Stimulated activated CD8-positive, alpha-beta memory T cell treated with anti-CD3 and anti-CD28 coated beads, Interleukin-12 subunit alpha, Interleukin-12 subunit beta, amount 100 ng/mL, for 24 hours (primary cell): ENCODE results near the gene PRR4.

Experiments used
- DNase-seq: peaks from one replicate; pipeline ENCODE4 v3.0.0-alpha.2; 2020; ENCODE audit errors: extremely low read depth

Gene PRR4, protein sequence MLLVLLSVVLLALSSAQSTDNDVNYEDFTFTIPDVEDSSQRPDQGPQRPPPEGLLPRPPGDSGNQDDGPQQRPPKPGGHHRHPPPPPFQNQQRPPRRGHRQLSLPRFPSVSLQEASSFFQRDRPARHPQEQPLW

DNA sequence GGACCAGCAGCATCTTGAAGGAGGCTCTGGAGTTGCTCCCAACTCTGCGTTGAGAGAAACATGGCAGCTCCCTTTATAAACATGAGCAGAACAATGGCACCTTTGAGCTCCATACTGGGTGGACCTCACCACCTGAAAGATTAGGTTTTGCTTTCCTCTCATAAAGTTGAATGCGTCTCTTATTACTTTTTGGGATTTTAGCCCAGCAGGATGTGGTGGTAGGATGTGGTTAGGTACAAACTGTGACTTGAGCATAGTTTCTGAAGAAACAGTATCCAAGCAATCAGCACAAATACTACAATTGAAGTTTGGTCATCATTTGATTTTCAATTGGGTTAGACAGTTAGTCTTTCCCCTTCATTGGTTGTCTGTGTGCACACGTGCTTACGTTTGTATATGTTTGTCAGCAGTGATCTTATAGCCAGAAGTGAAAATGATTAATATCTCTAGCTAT is at the start of gene PRR4:
Gene PRR4 (minus strand): TSS at position 51 of the 454 bp plus-strand sequence. CDS start 38 bp downstream, at position 13.
- DNase-seq: no peak

DNA sequence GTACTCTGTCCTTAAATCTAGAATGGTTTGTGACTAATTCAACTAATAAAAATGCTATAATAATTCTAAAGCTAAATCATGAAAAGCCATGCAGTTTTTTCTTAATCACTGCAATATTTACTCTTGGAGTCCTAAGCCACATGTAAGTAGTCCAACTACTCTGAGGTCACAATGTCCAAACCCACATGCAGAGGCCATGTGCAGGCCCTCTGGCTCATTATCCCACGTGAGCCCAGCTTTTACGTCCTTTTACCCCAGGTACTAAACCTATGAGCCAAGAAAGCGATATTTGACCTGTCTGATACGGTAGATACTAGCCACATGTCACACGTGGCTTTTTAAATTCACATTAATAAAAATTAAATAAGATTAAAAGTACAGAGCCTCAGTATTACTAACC is 47.6 kb upstream of the PRR4 start:
- no peak for DNase-seq

DNA sequence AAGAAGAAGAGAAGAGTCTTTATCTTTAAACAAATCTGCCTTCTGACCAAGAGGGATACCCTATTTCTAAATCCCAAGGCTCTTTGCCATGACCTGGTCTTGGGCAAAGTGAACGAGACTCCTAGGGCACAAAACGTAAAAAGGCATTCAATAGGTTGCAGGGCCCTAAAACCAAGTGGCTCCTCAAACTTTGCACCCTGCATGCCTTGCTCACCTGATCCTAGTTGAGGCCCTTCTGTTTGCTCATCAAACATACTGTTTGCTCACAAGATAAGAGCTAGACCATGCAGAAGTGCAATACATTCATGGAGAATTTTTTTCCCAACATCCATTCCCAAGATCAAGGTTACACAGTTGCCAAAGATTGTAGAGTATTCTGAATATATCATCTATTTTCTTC is 42.7 kb upstream of the PRR4 start:
- no peak for DNase-seq

DNA sequence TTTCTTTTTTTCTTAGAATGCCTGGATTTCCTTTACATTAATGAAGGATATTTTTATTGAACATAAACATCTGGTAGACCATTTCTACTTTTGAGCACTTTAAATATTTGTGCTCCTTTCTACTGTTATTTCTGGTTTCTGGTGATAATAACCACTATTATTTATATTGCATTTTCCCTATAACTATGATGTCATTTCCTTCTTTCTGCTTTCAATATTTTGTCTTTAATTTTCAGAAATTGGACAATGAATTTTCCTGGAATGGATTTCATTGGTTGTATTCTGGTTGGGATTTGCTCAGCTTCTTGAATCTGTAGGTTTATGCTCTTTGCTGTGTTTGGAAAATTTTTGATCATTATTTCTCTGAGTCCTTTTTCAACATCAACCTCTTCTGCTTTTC is 40.0 kb upstream of the PRR4 start:
- no peak for DNase-seq

DNA sequence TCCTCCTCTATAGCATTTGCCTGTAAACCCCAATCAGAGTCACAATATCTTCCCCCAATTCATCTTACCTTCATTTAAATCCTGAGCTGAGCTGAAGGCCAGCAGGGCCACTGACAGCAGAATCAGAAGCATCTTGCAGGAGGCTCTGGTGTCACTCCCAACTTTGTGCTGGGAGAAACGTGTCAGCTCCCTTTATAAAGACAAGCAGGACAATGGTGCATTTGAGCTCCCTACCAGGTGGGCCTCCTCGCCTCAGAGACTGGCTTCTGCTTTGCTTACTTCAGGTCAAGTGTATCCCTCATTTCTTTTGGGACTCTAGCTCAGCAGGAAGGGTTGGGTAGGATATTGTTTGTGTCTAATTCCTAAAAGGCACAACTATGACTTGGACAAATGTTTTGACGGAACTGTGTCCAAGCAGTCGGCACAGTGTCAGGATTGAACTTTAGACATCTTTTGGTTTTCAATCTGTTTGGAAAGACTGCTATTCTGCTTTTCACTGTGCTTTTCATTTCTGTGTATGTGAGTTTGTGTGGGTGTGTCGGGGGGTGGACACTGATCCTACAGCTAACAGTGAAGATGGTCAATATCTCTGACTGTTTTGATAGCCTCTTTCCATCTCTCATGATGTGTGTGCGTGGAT is 34.9 kb upstream of the PRR4 start, which contains the start of gene PRH1:
Gene PRH1 (minus strand): TSS at position 170 of the 640 bp plus-strand sequence. CDS start 38 bp downstream, at position 132.
- DNase-seq: no peak

DNA sequence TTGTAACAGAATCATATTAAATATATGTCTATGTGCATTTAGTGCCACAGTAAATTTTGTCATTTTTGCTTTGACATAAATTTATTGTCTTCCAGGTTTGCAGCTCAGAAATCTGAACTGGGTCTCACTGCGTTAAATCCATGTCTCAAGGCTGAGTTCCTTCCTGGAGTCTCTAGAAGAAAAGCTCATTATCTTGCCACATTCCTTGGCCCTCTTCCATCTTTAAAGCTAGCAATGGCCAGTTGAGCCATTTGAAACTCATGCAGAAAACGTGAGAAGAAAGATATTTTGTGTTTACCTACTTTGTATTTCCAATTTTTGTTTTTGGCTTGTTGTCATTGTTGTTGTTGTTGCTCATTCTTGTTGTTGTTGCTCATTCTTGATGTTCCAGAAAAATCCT is 24.1 kb upstream of the PRR4 start:
- no peak for DNase-seq

DNA sequence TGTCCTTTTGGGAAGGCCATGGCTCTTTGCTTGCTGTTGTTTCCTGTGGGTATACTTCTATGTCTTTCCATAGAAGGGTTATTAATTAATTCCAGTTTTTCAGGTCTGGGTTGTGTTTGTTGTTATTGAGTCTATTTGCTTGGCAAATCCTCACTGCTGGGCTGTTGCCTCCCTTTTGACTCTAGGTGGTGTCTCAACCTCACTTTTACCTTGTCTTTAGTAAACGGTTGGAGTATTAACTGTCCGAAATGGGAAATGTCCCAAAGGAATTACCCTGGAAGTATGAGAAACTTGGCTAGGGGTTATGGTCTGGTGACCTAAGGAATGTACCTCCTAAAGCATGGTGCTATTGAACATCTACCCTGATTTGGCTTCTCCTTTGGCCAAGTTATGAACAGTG is 18.1 kb upstream of the PRR4 start:
- DNase-seq: no peak

DNA sequence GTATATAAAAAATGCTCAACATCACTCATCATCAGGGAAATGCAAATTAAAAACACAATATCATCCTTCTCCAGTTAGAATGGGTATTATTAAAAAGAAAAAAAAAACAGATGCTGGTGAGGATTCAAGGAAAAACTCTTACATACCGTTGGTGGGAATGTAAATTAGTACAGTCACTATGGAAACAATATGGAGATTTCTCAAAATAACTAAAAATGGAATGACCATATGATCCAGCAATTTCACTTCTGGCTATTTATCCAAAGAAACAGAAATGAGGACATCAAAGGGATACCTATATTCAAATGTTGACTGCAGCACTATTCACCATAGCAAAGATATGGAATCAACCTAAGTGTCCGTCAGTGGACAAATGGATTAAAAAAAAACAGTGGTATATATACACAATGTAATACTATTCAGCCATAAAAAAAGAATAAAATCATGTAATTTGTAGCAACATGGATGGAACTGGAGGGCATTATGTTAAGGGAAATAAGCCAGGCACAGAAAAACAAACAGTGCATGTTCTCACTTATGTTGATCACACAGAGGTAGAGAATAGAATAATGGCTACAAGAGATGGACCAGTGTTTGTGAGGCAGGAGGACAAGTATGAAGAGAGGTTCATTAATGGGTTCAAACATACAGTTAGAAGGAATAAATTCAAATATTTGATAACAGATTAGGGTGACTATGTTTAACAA is 14.4 kb upstream of the PRR4 start:
- no peak for DNase-seq

DNA sequence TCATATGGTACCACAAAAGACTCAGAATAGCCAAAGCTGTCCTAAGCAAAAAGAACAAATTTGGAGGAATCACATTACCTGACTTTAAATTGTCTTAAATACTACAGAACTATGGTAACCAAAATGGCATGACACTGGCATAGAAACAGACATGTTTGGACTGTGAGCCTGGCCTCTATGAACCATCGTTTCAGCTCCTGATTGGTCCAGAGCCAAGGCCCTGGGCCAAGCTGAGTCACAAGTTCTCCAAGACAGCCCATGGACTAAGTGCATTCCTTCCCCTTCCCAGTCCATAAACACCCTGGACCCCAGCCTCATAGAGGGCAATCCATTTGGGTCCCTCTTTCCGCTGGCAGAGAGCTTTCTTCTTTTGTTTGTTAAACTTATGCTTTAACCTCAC is 12.1 kb upstream of the PRR4 start:
- no peak for DNase-seq

DNA sequence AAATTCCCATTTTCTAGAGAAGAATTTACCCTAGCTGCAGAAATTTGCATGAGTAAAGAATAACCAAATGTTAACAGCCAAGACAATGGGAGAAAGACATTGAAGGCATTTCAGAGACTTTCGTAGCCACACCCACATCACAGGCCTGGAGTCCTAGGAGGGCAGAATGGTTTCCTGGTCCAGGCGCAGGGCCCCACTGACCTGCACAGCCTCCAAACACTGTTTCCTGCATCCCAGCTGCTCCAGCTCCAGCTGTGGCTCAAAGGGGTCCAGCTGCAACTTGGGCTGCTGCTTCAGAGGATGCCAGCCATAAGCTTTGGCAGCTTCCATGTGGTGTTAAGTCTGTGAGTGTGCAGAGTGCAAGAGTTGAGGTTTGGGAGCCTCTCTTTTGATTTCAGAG is 6.5 kb upstream of the PRR4 start:
- no peak for DNase-seq

DNA sequence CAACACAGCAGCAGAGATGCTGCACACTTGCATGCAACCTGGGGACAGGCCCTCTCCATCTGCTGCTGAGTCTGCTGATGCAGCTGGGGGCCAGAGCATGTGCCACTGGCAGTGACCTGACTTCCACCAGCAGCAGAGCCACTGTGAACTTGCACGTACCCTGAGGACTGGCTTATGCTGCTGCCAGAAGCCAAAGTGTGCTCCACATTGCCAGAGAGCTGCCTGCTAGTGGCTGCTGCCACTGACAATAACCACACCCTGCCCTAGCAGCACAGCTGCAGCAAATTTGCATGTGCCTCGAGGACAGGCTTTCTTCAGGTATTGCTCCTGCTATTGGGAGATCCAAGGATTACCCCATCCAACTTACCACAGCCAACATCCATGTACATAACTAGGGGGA is 4.5 kb upstream of the PRR4 start:
- no peak for DNase-seq

DNA sequence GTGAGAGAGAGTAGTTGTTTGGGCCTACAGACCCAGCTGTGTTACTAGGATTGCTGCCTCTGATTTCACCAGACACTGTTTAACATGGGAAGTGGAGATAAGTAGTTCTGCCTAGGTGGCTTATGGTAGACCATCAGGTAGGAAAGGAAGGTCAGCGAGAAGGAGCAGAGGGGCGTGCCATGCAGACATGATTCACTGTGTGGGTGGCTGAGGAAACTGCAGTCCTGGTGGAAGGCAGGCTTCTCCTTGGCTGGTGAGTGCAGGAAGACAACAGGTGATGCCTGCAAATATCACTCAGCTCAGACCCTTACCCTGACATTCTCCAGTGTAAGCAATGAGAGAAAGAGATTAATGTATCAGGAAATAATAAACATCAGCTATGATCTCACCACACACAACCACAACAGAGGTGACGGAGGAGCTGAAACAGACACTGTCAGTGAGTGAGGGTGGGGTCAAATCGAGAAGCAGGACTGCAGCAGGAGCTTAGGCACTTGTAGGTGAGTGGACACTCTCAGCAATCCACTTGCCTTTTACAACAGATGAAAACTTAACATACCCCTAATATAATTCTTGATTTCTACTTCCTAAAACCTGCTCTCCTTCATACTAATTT is 2.1 kb upstream of the PRR4 start:
- no peak for DNase-seq

DNA sequence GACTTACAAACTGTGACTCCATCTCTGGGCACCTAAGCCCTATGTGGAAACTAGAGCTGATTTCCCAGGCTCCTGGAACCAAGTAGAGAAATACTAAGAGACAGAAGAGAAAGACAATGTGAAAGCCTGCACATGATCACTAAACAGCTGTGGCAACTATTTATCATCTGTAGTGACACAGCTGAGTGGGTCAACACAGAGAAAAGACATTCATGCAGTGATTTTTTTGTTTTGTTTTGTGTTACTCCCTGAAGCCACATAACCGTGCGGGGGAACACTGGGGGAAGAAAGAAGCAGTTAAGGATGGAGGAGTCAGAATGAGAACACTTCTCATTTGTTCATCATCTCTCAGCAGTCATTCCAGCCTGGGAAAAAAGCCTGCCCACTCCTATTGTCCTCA is 1.5 kb downstream of the PRR4 start:
- no peak for DNase-seq

DNA sequence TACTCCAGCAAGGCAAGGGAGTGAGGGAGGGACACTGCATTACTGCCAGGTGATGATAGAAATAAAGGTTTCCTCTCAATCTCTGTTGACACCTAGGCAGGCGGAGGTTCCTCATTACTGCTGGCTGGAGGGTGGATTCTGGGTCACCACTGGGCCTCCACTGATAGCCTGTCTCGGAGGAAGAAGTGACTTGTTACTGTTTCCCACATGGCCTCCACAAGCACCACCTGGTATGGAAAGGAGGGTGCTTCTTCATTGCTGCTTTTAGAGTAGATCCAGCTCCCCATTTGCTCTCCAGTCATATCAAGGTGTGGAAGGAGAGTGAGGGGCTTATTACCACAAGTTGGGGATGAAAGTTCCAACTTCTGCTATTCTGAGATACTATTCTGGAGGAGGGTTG is 6.4 kb downstream of the PRR4 start:
- DNase-seq: no peak

DNA sequence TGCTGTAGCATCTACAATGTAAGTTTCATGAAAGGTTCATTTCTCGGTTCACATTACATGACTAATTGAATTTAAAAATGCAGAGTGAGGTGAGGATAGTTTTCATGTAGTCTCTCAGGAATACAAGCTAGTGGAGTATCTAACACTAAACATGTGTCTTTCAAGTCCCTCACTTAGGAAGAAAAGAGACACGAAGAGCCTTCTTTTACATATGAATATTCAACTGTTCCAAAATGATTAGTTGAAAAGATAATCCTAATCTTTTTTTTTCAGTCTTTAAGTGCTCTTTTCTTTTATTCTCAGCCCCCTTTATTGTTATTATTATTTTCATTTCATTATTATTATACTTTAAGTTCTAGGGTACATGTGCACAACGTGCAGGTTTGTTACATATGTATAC is 10.8 kb downstream of the PRR4 start:
- DNase-seq: no peak

DNA sequence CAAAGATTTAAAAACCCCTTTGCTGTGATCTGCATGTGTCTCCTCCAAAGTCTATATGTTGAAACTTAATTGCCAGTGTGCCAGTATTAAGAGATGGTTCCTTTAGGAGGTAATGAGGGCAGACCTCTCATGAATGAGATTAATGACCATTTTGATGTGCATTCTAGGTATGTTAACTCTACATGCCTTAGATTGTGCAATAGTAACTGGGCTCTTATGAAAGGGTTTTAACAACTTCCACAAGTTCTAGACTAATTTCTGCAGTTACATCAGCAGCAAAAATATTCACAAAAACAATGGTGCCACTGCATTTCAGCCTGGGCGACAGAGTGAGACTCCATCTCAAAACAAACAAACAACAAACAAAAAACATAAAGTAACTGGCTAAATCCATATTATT is 19.3 kb downstream of the PRR4 start:
- no peak for DNase-seq

DNA sequence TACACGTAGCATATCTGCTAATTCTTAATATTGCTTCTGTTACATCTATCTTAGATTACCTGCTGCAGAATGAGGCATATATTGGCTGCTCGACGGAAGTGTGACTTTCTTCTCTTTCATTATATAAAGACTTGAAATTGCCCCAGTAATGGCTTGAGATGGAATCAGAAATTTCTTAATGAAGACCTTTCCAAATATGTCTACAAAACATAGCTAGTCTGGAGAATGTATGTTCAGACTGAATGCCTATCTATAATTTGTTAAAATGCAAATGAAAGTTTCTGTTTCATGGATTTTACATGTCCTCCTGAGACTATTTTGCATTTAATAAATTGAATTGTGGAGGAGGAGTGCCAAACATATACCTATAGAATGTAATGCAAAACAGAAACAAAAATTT is 23.0 kb downstream of the PRR4 start, which contains the start of gene TAS2R10:
Gene TAS2R10 (minus strand): TSS at position 101 of the 400 bp plus-strand sequence. CDS start 89 bp downstream, at position 12.
- no peak for DNase-seq

DNA sequence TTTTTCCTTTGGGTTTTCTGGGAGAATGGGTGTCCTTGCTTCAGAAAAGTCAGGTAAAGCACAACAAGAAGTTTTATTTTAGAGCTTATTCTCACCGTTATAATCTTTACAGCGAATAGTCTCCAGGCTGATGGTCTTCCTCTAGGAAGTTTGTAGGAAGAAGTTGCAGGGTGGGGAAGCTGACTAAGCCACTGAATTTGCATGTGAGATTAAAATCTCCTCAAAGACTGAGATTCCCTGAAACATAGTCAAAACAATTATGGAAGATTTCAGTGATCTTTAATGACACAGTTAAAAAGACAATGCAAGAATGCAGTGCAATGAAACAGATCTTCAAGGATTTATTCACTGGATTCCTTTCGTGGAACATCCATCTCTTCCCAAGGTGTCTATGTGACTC is 24.3 kb downstream of the PRR4 start:
- no peak for DNase-seq

DNA sequence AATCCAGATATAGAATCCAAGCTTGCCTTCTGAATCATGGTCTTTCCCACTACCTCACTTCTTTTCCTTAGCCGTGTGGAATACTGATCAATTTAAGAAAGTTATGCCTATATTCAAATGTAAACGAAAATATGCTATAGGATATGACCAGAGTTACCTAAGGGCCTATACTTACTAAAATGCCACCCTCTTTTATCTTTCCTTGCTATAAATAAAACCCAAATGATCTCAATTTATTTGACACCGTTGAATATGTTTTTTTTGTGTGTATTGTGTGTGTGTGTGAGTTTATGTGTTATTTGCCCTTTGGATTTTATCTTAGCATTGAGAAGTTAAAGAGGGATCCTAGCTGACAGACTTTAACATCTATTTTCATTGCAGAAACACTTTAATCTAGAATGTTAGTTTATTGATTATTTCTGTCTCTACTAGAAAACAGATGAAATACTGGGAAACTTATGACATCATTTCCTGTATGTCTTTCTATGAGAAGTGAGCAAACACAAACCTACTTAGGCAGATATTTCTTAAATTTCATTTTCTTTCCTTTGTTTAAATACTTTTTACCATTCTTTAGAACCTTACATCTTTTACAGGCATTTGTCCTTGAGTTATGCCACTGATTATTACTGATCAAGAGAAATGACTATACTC is 37.3 kb downstream of the PRR4 start:
- no peak for DNase-seq

DNA sequence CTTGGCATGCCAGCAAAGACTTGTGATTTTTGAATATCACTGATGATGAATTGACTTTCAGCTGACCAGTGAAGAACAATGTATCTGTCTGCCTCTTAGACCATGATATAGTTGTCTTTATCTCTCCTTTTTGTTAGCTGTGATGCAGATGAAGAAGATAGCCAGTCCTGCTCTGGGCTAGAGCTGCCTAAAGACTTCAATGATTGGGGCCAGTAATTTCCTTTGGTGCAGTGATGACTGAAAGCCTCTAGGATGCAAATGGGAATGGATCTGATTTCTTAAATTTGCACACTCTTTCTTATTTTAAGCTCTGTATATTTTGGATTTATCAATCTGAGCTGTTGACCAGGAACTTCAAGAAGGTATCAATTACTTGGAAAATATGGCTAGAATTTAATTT is 39.2 kb downstream of the PRR4 start, which contains the start of gene TAS2R9:
Gene TAS2R9 (minus strand): TSS at position 101 of the 400 bp plus-strand sequence. CDS start 93 bp downstream, at position 8.
- no peak for DNase-seq

DNA sequence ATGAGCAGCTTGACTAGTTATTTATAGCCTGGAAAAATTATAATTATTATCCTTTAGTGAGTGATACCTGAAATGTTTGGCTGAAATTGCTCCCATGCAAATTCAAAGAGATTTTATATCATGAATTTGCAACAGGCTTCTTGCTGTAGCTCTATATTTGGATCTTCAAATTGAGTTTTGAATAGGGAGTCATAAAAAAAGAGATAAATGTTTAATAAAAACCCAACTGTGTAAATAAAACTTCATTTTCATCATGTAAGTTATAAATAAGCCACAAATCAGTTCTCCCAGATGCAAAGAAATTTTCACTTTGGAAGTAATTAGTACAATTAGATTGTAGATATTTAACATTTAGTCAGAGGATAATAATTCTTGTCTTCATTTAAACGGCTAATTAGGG is 42.1 kb downstream of the PRR4 start, which contains the start of gene TAS2R8:
Gene TAS2R8 (minus strand): TSS at position 101 of the 400 bp plus-strand sequence. CDS start 306 bp downstream, outside the sequence.
- no peak for DNase-seq

DNA sequence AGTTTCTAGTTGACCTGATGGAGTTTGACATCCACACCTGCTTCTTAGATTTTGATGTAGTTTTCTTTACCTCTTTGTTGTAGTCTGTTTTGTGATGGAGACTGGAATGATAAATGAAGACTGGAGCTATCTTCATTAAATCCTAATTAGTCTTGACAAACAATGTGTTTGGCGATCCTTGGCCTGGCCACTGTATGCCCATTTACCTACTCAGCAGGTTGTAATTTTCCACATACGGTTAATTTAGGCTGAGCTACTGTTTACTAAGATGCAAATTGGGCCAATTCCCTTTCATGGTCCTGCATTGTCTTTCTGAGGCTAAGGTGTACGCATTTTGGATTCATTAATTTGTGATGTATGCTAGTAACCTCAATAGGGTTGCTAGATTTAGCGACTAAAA is 46.7 kb downstream of the PRR4 start, which contains the start of gene TAS2R7:
Gene TAS2R7 (minus strand): TSS at position 41 of the 400 bp plus-strand sequence. CDS start 57 bp downstream, outside the sequence.
- no peak for DNase-seq
